HG02885 (cell line): ENCODE data around the gene JAM3.
A peak's percentile ranks its signal among the peaks of the same experiment; 100 is the strongest.

ENCODE experiments used
- ATAC-seq: cut with Tn5 transposase; IDR thresholded peaks from one replicate; pipeline ENCODE4 v1.9.1; 2021; ENCODE audit warnings: mild to moderate bottlenecking; ENCODE audit not compliant: unreplicated experiment, poor library complexity

The JAM3 gene

GRCh38 chr11:134068829-134069425, at the start of gene JAM3:
Gene JAM3 (plus strand): TSS chr11:134069072. CDS start chr11:134069084, 12 bp downstream.
- ATAC-seq, result peak; percentile 86

GRCh38 chr11:134019500-134019899, 49.4 kb upstream of the JAM3 start:
- ATAC-seq, result no peak

GRCh38 chr11:134020598-134020997, 48.3 kb upstream of the JAM3 start:
- no peak for ATAC-seq

GRCh38 chr11:134021326-134021725, 47.5 kb upstream of the JAM3 start:
- ATAC-seq, result no peak

GRCh38 chr11:134022748-134023147, 46.1 kb upstream of the JAM3 start:
- no peak for ATAC-seq

GRCh38 chr11:134024420-134025081, 44.3 kb upstream of the JAM3 start:
- no peak for ATAC-seq

- ATAC-seq, result no peak
Measured at GRCh38 chr11:134025082-134025429, 43.8 kb upstream of the JAM3 start.

- ATAC-seq, result no peak
Measured at GRCh38 chr11:134026655-134027343, 42.1 kb upstream of the JAM3 start.

- ATAC-seq, result no peak
Measured at GRCh38 chr11:134027671-134028070, 41.2 kb upstream of the JAM3 start.

GRCh38 chr11:134028368-134028920, 40.4 kb upstream of the JAM3 start:
- no peak for ATAC-seq

GRCh38 chr11:134030853-134031252, 38.0 kb upstream of the JAM3 start:
- ATAC-seq, result no peak

GRCh38 chr11:134032043-134032442, 36.8 kb upstream of the JAM3 start:
- ATAC-seq, result no peak

GRCh38 chr11:134032501-134033091, 36.3 kb upstream of the JAM3 start:
- no peak for ATAC-seq

GRCh38 chr11:134033276-134033675, 35.6 kb upstream of the JAM3 start:
- ATAC-seq, result no peak

- peak; percentile 86 for ATAC-seq
Measured at GRCh38 chr11:134033696-134034491, 35.0 kb upstream of the JAM3 start.

GRCh38 chr11:134034496-134035381, 34.1 kb upstream of the JAM3 start:
- ATAC-seq, result no peak

- no peak for ATAC-seq
Measured at GRCh38 chr11:134036492-134037045, 32.3 kb upstream of the JAM3 start.

GRCh38 chr11:134037046-134037908, 31.6 kb upstream of the JAM3 start:
- ATAC-seq, result peak; percentile 71
